Body of pancreas (tissue), 4 donors: ENCODE measurements around the gene VEGFA.

Experiments
- CTCF ChIP-seq, 7 experiments: fragments of 450-650 bp in 4 of 7; fragments of 200-600 bp in 3 of 7; sonication (generic) in 3 of 7; IDR thresholded peaks; one replicate each; pipeline ENCODE4 v1.5.1; 2016 to 2019; ENCODE audit warnings: antibody characterized with exemption in 7 of 7
- POLR2A ChIP-seq, 3 donors: fragments of 450-650 bp; IDR thresholded peaks; one replicate each; pipeline ENCODE4 v1.6.1; 2016; ENCODE audit warnings: antibody characterized with exemption in 3 of 3, mild to moderate bottlenecking in 2 of 3

DNA sequence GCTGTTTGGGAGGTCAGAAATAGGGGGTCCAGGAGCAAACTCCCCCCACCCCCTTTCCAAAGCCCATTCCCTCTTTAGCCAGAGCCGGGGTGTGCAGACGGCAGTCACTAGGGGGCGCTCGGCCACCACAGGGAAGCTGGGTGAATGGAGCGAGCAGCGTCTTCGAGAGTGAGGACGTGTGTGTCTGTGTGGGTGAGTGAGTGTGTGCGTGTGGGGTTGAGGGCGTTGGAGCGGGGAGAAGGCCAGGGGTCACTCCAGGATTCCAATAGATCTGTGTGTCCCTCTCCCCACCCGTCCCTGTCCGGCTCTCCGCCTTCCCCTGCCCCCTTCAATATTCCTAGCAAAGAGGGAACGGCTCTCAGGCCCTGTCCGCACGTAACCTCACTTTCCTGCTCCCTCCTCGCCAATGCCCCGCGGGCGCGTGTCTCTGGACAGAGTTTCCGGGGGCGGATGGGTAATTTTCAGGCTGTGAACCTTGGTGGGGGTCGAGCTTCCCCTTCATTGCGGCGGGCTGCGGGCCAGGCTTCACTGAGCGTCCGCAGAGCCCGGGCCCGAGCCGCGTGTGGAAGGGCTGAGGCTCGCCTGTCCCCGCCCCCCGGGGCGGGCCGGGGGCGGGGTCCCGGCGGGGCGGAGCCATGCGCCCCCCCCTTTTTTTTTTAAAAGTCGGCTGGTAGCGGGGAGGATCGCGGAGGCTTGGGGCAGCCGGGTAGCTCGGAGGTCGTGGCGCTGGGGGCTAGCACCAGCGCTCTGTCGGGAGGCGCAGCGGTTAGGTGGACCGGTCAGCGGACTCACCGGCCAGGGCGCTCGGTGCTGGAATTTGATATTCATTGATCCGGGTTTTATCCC, at the start of gene VEGFA:
- TF ChIP-seq CTCF (IDR thresholded peaks at IDR 0.05): peak; percentile 96 to 99 (median 97)
- peak; percentile 83 to 89 (median 89) for TF ChIP-seq POLR2A (IDR thresholded peaks at IDR 0.05)
